ENCODE results near the gene RHAG.
"Not testable (repeated sequence)": the region's sequence is repeated elsewhere in the genome, so short reads cannot be mapped to it uniquely, and the experiment has no call there.

Gene RHAG

GRCh38 chr6:49636713-49637349 lies at the start of gene RHAG:
RHAG (minus strand) TSS chr6:49636839; CDS start chr6:49636812, 27 bp downstream.
- DNase-seq, result no peak

- DNase-seq, result no peak
Measured at GRCh38 chr6:49676671-49677281, 40.1 kb upstream of the RHAG start.

GRCh38 chr6:49675816-49676215 lies 39.2 kb upstream of the RHAG start:
- DNase-seq, result no peak

DNA sequence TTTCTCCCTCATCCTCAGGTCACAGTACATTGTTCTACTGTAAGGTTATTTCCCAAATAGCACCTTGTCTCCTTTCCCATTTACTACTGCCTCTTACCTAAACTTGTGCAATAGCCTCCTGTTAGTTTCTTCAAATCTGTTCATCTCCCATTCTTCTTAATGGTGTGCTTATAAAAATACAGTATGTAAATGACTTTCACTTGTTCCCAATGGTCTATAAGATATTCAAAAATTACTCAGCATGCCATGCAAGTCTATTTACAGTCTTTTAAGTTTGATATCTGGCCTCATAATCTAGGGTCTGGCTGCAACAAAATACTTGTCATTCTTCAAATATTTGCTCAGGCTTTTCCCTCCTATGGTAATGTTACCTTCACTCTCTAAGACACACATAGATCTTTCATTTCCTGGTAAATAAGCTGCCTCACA lies 31.5 kb upstream of the RHAG start:
- no peak for DNase-seq

DNA sequence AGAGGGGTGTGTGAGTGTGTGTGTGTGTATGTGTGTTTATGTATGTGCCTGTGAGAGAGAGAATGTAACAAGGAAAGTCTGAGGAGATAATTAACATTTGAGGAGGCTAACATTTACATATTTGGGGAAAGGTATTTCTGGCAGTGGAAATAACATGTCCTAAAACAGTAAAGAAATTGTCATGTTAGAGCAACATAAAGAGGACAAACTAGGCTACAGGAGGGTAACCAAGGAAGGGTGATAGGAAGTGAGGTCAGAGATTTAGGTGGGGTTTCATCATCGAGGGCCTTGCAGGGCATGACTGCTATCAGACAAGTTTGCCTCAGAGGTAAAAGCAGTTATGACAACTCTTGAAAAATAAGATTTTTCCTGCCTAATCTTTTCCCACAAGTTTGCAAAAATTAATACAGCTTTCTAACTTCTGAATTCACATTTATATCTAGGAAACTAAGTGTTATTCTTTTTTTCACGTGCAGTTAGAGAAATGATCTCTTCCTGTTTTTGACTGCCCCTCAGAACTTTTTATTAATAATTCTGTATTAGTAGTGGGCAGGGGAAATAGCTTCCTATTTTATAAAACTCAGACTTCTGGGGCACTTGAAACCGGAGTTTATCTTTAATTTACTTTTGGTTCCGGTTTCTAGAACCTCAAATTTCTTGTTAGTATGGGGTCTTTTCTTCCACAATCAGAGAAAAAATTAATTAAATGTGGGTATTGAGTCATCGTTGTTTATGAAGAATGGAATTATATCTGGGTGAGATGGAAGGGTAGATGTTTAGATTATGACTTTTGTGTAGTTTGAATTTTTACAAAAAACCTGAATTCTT lies 30.5 kb upstream of the RHAG start:
- no peak for DNase-seq

GRCh38 chr6:49666480-49666879 lies 29.8 kb upstream of the RHAG start:
- DNase-seq, result no peak

GRCh38 chr6:49664817-49665216 lies 28.2 kb upstream of the RHAG start:
- DNase-seq, result no peak

DNA sequence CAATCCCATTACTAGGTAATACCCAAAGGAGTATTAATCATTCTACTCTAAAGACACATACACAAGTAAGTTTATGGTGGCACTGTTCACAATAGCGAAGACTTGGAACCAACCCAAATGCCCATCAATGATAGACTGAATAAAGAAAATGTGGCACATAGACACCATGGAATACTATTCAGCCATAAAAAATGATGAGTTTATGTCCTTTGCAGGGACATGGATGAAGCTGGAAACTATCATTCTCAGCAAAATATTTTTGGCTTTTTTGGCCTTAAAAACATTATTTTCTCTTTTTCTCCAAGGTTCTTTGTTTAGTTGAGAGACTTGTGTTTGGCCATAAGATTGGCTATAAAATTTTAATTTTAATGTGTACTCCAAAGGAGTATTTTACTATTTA lies 27.4 kb upstream of the RHAG start:
- not testable (repeated sequence) for DNase-seq

DNA sequence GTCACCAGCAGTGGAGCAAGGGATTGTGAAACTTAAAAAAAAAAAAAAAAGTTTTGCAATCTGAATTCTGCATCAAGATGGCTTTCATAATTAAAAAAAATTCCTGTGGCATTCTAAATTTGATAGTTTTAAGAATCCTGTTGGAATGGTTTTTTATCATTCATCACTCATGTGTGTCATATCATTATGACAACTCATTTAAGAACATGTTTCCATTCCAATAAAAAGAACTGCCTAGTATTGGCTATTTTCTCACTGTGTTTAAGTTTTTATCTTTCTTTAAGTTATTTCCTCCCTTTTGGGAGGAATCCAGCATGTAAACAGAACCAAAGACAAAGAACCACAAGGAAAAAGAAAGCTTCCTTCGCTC lies 26.2 kb upstream of the RHAG start:
- DNase-seq, result no peak

GRCh38 chr6:49662231-49662891 lies 25.7 kb upstream of the RHAG start:
- no peak for DNase-seq

- DNase-seq, result no peak
Measured at GRCh38 chr6:49653942-49654341, 17.3 kb upstream of the RHAG start.

DNA sequence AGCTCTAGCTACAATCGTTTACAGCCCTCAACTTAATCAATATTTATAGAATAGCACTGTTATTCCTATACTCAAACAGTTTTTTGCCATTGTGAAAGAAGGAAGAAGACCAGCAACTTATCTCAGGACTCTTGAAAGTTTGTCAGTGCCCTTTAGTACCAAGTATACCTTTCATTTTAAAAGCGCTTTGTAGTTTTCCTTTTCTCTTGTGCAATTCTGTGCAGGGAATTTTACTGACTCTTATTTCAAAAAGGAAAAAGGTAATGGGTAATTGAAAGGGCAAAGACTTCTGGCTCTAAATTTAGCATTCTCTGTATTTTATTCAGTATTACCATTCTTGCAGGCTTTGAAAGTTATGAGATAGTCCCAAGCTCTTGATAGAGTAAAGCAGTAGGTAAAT lies 16.8 kb upstream of the RHAG start:
- no peak for DNase-seq

GRCh38 chr6:49651239-49651638 lies 14.6 kb upstream of the RHAG start:
- DNase-seq, result no peak

- no peak for DNase-seq
Measured at GRCh38 chr6:49649988-49650387, 13.3 kb upstream of the RHAG start.

DNA sequence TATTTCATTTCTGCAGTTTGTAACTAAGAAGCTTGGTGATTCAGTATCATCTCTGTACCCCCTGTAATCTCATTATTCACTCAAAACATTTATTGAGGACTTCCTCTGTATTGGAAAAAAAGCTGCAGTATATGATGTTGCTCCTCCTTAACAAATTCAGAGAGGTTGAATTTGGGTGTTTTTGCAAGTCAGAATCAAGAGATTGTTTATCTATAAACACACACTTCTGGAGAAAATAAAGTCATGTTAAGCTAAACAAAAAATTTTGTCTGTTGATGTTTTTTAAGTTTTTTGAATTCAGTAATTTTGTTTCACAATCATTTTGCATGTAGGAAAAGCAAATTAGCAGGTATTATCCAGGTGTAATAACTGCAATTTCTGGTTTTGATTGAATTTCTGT lies 11.4 kb upstream of the RHAG start:
- no peak for DNase-seq

DNA sequence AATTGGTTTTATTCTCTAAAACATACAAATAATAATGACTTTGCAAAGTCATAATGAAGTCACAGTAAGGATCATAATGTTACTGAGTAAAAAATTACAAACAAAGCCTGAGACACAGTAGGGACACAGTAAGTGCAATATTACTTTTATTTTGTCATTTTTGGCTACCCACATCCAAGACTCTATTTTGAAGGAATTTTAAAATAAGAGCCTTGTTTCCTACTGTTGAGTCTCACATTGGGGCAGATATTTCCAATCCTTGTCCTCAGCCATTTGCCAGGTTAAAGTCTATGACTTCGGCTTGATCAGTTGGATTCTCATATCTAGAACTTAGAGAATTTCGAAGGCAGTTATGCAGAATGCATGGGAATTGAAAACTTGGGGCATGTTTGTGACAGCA lies 10.8 kb upstream of the RHAG start:
- no peak for DNase-seq

- DNase-seq, result no peak
Measured at GRCh38 chr6:49646942-49647341, 10.3 kb upstream of the RHAG start.

- no peak for DNase-seq
Measured at GRCh38 chr6:49646130-49646824, 9.6 kb upstream of the RHAG start.

DNA sequence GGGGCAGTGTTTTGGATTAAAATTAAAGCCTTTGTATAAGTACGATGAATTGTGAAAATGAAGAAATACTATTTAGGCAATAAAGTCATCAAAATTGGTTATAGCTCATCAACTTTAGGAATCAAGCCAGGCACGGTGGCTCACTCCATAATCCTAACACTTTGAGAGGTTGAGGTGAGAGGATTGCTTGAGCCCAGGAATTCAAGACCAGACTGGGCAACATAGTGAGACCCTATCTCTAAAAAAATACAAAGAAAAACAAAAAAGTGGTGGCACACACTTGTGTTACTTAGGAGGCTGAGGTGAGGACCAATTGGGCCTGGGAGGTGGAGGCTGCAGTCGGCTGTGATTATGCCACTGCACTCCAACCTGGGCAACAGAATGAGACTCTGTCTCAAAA lies 8.5 kb upstream of the RHAG start:
- no peak for DNase-seq

DNA sequence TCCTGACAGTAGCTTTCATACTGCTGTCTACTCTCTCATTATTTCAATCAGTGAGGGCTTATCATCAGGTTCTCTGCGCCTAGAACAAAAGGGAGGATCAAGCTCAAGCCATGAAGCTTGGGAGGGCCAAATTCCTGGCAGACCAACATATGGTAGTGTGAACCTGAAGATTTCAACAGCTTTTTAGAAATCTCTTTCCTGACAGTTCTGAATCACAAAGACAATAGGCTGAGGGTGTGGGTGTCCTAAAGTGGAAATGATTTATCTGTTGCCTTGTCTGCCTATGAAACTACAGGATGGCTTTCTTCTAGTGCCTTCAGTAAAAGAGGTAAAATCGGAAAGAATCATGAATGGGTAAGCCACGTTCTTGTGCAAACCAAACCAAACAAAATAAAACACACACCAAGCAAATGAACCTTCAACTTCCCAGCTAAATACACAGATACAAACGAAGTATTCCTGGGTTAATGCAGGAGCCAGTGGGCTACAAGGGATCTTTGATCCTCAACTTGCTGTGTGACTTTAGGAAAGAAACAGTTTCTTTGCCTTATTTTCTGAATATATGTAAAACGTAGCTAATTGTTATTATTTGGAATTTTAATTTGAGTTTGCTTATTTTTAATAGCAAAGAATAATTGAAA lies 2.7 kb upstream of the RHAG start:
- no peak for DNase-seq

DNA sequence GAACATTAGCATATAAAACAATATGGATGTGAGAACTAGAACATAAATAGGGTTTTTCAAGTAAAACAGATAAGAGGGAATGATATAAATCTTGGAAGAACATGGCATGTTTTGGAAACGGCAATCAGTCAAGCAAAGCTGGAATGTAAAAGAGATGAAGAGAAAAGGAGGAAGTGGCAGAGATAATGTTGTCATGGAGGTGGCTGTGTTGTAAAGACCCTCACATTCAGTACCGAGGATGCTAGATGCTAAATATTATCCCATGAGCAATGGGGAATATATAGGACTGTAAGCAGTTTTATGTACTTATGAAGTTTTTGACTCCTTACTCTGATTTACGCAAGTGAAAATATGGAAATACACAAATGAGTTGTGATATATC lies 702 bp upstream of the RHAG start:
- DNase-seq, result no peak

DNA sequence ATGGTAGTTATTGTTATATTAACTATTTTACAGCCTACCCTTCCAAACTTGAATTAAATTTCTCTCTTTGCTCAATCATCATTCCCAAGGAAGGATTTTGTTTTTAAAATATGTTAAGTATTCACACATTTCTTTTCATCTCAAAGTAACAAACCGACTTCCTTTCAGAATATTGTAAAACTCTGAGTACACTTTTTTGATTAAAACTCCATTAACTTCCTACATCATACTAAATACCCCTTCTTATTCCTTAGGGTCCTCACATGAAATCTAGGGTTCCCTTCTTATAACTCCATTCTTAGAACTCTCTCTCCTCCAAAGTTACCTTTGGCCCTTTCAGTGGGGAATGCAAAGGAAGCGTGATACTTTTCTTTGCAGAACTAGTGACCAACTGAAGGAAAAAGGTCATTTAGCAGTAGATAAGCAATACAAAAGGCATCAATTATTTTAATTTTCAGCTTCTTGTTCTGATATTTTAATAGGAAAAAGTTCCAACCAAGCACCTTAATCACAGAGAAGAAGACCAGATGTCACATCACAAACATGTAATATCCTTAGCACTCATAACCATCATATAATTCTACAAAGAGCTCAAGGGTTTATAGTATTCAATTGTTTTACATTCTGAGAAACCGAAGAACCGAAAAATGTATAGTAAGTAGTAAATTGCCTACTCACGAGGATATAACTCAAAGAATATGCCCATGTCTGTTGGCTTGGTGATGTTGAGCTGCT lies 494 bp downstream of the RHAG start:
- DNase-seq, result no peak

All from CD4-positive, alpha-beta T cell treated with Interleukin-17A for 4 hours (primary cell).